Left renal pelvis (tissue), 4 donors: ENCODE results near the gene EXOC3L2. TPM values are rescaled to one million over a fixed set of nuclear protein-coding genes. Genes with fewer than 3 reads are reported as not detected.

Source experiments
- DNase-seq, 4 donors: peaks; one replicate each; pipeline ENCODE4 v3.0.0-alpha.2; 2013; ENCODE audit warnings: low read depth in 4 of 4, low spot score in 3 of 4
- polyA plus RNA-seq, 4 donors: library from polyadenylated mRNA; unstranded; fragments of 120-200 nt; gene quantifications; one replicate each; pipeline ENCODE4 v1.2.1, GENCODE V29; 2013; ENCODE audit not compliant: insufficient read length in 4 of 4

Gene EXOC3L2
- polyA plus RNA-seq, 4 donors = 4.4 to 10.7 (median 7.1) TPM

DNA sequence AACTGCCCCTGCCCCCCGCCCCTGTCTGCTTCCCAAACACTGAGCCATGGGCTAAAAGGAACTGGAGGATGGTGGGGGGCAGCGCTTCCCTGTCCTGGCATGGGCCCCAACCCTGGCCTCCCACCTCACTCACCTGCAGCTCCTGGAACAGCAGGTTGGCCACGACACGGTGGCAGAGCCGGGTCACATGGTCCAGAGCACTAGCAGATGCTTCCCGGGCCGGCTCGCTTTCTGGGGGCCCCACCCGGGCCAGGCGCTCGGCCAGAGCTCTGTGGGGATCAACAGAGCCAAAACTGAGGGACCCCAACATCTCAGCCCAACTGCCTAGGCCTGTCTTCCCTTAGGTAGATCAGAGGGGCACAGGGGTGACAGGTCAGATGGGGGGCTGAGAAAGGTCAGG lies 20.6 kb downstream of the EXOC3L2 start:
- no peak for DNase-seq

DNA sequence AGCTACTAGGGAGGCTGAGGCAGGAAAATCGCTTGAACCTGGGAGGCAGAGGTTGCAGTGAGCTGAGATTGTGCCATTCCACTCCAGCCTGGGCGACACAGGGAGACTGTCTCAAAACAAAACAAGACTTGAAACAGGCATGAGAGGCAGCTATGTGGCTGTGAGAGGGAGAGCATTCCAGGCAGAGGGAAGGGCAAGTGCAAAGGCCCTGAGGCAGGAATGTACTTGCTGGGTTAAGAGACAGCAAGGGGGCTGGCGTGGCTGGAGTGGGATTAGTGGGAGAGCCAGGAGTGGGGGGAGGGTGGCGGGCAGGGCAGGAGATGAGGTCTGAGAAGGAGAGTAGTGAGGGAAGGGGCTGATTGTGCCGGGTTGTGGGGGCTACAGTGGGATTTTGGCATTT lies 21.3 kb downstream of the EXOC3L2 start:
- DNase-seq = no peak

DNA sequence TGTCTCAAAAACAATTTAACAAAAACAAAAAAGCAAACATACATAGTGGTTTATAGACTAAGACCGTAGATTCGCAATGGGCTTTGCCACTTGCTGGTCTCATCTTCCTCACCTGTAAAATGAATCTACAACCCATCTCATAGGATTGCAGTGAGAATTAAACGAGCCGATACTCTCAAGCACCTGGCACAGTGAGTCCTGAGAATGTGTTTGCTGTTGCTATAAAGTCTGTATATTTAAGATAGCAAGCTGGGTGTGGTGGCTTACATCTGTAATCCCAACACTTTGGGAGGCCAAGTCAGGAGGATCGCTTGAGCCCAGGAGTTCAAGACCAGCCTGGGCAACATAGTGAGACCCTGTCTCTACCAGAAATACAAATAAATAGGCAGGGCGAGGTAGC lies 22.5 kb downstream of the EXOC3L2 start:
- no peak for DNase-seq

DNA sequence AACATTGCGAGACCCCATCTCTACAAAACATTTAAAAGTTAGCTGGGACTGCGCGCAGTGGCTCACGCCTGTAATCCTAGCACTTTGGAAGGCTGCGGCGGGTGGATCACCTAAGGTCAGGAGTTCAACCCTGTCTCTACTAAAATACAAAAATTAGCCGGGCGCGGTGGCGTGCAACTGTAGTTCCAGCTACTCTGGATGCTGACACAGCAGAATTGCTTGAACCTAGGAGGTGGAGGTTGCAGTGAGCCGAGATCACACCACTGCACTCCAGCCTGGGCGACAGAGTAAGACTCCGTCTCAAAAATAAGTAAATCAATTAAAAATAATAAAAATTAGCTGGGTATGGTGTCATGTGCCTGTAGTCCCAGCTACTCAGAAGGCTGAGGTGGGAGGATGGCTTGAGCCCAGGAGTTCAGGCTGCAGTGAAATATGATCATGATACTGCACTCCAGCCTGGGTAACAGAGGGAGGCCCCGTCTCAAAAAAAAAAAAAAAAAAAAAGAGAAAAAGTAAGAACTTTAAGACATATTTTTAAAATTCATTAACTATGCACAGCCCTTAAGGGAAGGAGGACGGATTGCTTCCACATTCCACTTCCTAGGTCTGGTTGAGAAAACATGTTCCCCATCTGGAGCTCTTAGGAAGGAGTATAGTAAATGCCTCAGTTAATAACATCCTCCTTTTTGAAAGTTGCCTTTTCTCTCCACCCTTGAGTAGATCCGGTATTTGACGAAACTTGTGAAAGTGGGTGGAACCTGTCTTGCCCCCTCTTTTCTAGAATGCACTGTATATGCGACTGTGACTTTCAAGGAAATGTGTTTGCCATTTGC lies 26.1 kb downstream of the EXOC3L2 start:
- no peak for DNase-seq

DNA sequence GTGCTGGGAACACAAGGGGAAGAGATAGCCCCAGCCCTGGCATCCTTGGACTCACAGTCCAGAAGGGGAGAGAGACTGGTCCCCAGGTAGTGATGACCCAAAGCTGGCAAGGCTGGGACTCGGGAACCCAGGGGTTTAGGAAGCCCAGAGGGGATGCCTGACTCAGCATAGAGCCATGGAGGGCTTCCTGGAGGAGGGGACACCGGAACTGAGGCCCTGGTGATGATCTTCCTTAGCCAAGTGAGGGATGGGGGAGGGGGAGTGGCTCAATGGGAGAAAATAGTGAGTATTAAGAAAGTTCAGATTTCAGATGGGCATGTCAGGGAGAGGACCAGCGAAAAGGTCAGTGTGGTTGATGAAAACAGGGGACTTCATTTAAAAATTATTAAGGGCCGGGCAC lies 26.8 kb downstream of the EXOC3L2 start:
- no peak for DNase-seq

DNA sequence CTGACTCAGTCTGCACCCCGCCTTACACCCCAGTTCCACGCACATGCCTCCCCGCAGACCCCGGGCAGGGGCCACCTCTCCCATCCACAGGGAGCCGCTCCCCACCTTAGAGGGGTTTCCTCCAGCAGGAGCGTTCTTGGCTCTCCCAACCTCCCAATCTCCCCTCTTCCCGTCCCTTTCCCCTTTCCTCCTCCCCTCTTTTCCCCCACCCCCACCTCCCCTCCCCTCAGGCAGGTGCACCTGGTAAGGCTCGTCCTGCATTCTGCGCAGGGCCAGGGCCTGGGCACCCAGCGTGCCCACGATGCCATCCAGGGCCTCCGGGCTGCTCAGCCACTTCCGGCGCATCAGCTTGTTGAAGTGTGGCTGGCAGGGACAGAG lies 27.3 kb downstream of the EXOC3L2 start:
- no peak for DNase-seq

DNA sequence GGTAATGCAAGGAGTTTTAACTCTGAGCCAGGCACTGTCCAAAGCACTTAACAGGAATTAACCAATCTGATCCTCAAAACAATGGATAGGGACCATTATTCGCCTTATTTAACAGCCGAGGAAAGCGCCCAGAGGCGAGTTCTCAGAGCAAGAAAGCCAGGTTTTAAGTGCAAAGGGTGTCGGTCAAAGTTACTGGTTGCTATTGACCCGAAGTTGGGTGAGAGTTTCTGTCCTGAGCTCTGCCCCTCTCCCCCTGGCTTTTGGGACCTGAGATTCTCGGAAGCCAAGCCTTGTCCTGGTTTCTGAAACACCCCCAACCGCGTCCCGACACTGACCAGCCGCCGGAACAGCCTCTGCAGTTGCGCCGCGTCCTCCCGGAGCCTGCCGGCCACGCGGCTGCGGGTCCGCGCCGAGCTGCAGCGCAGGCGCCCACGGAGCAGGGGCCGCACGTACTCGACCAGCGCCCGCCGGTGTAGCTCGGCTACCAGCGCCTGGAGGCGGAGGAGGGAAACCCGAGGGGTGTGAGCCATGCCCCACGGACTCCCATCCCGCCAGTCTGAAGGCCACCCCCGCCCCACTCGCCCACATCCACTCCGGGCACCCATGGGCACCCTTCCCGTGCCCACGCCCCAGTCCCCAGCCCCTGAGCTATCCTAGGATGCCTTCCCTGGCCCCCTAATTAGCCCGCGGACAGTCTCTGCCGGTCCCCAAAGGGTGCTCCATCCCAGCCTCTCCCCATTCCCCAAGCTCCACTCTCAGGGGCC lies 27.8 kb downstream of the EXOC3L2 start:
- DNase-seq = no peak

DNA sequence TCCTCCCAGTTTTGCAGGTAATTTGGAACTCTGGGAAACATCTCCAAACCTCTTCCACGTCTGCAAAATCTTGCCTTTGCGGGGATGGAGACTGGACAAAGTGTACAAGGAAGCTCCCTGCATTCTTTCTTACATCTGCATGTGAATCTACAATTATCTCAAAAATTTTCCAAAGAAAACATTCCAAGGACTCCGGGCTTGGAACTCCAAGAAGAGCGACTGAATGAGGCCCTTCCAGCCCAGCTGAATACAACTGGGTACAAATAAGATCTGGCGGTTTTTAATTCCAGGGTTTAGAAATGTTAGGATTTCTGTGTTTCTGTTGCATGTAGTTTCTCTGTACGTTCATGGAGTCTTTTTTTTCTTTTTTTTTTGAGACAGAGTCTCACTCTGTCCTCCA lies 28.5 kb downstream of the EXOC3L2 start:
- DNase-seq = no peak

DNA sequence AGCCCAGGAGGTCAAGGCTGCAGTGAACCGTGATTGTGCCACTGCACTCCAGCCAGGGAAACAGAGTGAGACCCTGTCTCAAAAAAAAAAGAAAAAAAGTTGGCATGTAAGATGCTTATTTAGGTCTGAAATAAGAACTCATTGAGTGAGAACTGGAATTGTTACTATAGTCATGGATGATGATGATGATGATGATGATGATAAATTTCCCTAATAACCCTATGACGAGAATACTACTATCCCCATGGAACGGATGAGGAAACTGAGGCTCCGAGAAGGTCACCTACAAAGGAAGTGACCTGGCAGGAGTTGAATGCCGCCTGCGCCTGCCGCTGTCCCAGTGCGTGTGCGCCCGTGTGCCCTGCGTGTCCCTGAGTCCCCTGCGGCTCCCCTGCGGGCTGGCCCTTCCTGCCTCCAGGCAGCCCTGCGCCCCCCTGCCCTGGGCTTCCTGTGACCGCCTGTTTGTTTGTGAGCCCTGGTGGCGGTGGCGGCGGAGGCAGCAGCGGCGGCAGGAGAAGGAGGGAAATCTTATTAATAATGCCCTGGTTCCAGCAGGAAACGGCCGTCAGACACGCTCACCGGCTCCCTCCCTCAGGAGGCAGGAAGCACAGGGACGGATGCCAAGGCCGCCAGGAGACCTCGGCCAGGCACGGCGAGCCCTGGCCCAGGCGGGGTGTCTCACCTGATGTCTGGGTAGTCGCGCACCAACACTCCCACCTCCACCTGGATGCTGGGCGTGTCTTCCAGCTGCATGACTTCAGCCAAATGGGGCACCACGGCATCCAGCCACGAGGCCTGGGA lies 29.6 kb downstream of the EXOC3L2 start:
- DNase-seq = no peak

DNA sequence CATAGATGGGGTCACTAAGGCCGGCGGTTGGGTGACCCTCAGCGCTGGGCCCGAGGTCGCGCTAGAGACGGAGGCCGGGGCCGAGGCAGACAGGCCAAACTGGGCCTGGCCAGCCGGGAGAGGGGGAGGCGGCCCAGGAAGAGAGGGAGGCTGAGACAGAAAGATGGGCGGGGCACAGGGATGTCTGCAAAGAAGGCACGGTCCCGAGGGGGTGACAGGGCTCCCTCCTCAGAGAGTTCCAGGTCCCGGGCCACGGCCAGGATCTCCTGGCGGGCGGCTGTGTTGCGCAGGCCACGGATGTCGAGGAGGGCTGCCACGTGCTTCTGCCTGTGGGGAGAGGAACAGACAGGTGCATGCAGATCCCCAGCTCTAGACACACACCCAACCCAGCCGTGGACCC lies 32.2 kb downstream of the EXOC3L2 start:
- no peak for DNase-seq

DNA sequence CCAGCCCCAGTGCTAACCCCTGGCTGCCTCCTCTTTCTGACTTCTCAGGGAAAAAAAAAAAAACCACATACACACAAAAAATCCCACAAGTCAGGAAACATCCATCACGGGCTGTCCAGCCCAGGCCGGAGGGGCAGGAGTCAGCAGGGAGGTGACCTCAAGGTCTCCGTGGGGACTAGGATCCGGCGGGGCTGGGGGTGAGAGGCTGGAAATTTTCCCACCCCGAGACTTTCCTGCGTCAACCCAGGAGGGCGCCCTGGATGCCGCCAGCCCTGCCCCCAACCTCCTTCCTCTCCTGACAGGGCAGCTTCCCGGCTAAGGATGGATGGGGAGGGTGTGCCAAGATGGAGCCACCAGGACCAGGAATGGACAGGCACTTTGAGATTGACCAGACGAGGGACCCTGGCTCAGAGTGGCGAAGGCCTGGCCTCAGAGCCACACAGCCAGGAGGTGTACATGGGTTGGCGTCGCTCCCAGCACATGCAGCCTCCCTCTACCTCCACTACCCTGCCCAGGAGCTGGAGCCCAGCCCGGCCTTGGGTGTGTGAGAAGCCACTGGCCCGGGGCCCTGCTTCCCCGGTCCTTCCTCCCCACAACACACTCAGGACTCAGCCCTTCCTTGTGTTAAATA lies 33.3 kb downstream of the EXOC3L2 start:
- DNase-seq = no peak

DNA sequence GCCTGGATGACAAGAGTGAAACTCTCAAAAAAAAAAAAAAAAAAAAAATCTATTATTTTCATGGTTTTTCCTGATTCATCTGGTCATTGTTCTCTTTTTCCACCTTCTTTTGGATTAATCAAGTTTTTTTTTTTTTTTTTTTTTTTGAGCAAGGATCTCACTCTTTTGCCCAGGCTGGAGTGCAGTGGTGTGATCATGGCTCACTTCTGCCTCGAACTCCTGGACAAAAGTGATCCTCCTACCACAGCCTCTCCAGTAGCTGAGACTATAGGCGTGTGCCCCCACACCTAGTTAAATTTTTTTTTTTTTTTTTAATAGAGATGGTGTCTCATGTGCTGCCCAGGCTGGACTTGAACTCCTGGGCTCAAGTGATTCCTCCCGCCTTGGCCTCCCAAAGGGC lies 38.9 kb downstream of the EXOC3L2 start:
- DNase-seq = no peak

DNA sequence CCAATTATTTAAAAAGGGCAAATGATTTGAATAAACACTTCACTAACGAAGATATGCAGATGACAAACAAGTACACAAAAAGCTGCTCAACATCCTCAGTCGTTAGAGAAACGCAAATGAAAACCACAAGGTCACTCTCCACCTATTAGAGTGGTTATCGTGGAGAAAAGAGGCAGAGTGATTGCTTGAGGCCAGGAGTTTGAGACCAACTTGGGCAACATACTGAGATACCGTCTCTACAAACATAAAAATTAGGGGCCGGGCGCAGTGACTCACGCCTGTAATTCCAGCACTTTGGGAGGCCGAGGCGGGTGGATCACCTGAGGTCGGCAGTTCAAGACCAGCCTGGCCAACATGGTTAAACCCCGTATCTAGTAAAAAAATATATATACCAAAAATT lies 39.4 kb downstream of the EXOC3L2 start:
- no peak for DNase-seq

DNA sequence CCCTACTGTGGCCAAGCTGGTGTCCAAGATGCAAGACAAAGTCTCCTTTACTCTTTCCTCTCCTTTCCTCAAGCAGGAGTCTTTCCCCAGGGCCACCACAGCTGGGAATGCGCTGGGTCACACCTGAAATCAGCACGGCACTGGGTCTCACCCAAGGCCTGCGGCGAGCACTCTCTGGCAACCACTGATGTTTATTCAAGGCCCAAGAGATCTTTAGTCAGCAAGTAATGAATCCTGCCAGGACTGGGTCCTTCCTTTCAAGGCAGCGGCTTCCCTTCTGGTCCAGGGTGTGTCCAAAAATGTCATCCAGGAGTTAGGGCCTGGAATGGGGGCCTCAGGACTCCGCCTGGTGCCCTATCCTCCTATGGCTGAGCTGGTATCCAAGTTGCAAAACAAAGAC lies 42.6 kb downstream of the EXOC3L2 start:
- no peak for DNase-seq

DNA sequence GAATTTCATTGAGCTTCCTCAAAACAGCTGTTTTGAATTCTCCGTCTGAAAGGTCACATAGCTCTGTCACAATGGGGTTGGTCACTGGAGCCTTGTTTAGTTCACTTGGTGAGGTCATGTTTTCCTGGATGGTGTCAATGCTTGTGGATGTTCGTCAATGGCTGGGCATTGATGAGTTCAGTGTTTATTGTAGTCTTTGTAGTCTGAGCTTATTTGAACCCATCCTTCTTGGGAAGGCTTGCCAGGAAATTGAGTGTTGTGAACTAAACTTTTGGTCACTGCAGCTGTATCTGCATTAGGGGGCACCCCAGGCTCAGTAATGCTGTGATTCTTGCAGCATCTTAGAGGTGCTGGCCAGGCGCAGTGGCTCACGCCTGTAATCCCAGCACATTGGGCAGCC lies 44.6 kb downstream of the EXOC3L2 start:
- DNase-seq = no peak

DNA sequence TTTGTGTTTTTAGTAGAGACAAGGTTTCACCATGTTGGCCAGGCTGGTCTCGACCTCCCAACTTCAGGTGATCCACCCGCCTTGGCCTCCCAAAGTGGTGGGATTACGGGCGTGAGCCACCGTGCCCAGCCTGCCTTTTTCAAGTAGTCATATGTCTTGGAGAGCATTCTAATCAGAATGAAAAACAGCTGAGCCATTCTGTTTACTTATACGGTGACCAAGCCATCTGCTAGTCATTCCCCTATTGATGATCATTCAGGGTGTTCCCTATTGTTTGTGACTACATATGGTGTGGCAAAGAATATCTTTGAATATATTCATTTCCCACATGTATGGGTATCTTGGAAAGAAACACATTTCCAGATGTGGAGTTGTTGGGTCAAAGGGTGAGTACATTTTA lies 49.4 kb downstream of the EXOC3L2 start:
- DNase-seq = no peak

DNA sequence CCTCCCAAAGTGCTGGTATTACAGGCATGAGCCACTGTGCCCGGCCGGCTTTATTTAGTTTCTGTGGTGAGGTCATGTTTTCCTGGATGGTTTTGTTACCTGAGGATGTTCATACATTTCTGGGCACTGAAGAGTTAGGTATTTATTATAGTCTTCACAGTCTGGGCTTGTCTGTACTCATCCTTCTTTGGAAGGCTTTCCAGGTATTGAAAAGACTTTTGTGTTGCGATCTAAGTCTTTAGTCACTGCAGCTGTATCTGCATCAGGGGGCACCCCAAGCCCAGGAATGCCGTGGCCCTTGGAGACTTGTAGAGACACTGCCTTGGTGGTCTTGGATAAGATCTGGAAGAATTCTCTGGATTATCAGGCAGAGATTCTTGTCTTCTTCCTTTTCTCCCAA lies 53.8 kb downstream of the EXOC3L2 start:
- DNase-seq = no peak

DNA sequence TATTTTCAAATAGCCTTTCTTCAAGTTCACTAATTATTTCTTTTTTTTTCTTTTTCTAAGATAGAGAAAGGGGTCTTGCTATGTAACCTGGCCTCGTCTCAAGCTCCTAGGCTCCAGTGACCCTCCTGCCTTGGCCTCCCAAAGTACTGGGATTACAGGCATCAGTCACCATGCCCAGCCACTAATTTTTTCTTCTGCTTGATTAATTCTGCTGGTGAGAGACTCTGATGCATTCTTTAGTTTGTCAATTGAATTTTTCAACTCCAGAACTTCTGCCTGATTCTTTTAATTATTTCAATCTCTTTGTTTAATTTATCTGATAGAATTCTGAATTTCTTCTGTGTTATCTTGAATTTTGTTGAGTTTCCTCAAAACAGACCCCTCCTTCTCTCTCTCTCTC lies 55.2 kb downstream of the EXOC3L2 start:
- no peak for DNase-seq

DNA sequence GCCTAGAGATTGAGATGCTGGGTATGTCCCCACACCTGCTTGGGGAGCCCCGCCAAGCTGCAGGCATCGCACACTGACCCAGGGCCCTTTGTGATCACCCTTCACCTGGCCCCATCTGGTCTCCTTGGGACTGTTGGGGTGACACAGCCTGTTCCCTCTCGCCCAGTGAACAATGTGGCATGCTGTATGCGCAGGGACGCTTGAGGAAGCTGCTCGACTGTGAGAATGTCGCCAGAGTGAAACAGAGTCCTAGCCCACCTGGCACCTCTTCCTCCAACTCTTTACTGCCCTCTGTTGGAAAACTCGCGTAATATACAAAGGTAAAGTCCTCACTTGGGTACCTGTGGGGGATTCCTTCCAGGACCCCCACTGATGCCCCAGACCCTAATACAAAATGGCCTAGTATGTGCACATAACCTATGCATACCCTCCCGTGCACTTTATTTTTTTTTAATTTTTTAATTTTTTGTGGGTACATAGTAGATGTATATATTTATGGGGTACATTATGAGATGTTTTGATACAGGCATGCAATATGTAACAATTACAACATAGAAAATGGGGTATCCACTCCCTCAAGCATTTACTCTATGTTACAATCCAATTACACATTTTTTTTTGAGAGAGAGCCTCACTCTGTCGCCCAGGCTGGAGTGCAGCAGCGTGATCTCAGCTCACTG lies 57.6 kb downstream of the EXOC3L2 start:
- no peak for DNase-seq
